Activated CD4-positive, alpha-beta T cell treated with anti-CD3 and anti-CD28 coated beads for 24 hours (primary cell): ENCODE measurements around the gene TMEM240.
"Not testable (repeated sequence)": the region's sequence is repeated elsewhere in the genome, so short reads cannot be mapped to it uniquely, and the experiment has no call there.

ENCODE experiments used
- DNase-seq, 2 donors: peaks; one replicate each; pipeline ENCODE4 v3.0.0-alpha.2; 2020; ENCODE audit warnings: low read depth in 2 of 2

TMEM240 gene

DNA sequence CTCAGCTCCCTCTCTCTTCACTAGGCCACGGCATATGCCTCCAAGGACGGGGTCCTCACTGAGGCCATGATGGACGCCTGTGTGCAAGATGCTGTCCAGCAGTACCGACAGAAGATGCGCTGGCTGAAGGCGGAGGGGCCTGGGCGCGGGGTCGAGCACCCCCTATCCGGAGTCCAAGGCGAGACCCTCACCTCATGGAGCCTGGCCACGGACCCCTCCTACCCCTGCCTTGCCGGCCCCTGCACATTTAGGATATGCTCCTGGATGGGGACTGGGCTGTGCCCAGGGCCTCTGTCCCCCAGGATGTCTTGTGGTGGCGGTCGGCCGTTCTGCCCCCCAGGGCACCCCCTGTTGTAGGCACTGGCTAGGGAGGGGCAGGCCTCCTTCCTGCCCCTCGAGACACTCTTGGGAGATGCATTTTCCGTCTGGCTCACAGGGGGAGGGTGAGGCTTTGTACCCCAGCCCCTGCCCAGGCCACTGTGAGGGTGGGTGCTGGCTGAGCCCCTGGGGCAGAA, 44.9 kb downstream of the TMEM240 start:
- not testable (repeated sequence) for DNase-seq

DNA sequence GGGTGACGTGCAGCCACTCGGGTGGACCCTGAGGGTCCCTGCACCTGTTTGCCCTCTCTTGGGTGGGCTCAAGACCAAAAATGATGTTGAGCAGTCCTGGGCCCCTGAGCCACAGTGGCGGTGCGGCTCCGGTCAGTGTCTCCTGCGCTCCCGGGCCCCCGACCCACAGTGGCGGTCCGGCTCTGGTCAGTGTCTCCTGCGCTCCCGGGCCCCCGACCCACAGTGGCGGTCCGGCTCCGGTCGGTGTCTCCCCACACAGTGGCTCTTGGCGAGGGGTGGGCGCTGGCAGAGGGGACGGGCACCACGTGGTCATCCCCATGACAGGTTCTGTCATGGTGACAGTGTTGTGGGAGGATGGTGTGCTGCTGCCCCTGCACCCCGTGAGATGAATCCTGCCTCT, 46.1 kb downstream of the TMEM240 start:
- not testable (repeated sequence) for DNase-seq

DNA sequence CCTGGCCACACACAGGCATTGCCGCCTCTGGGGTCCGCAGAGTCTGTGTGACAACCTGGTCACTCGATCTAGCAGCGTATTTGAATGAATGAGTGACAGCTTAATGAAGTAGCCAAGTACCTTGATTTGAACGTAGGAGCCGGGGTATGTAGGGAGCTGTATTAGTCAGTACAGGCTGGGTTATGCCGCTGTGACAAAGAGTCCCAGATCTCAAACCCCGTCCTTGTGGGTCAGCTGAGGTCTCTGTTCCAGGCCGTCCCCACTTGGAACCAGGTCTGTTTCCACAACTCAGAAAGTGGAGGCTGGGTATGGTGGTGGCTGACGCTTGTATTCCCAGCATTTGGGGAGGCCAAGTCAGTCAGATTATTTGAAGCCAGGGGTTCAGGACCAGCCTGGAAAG, 48.8 kb downstream of the TMEM240 start:
- no peak for DNase-seq

DNA sequence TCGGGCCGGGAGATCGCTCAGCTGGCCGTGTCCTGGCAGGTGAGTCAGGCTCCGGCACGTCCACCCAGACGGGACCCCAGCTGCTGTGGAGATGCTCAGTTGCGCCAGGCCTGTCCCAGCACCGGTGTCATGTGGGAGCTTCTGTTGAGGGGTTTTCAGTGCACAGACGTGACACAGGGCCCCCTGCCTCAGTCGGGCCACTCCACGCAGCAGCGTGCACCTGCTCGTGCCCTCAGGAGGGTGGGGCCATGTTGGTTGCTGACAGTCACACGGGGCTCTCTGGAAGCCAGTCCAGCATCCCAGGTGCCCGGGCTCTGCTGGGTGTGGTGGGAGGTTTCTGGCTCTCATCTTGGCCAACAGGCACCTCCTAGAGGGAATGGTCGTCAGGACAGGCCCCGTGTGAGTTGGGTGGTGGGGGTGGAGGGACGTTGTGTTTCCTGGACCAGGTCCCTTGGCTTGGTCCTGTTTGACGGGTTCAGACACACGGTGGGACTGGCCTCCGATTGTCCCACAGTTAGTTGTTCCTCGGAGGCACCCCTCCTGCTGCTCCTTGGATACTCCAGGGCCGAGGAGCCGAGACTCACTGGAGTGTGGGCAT, 49.7 kb downstream of the TMEM240 start:
- DNase-seq, result no peak

DNA sequence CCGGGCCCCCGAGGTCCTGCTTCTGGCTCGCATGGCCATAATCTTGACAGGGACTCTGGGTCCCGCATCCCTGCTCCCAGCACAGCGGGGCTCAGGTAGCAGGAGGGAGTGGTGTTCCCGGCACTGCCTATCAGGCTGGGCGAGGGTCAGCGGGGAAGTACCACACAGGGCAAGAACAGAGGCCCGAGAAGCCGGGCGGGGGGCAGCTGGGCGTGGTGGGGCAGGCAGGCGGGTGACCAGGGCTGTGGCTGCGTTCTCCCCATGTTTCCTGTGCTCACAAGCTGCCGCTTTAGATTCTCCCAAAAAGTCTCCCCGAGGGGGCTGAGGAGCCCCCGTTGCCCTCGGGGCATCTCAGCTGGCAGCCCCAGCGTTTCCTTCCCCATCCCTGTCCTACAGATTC, 50.6 kb downstream of the TMEM240 start:
- DNase-seq, result no peak

DNA sequence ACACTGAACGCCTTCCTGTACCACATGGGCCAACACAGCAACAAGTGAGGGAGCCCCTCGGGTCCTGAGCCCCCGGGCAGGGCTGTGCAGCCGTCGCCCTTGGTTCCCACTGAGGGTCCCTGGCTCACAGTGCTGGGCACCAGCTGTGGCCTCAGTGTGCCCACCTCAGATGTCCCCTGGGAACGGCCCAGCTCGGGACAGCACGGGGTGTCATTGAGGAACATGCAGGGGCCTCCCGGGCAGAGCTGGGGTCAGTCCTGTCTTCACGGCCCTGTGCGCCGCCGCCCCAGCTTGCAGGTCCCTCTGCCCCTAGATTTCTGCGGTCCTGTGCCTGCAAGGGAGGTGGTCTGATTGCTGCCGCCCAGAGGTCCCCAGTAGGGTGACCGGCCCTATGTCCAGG, 51.2 kb downstream of the TMEM240 start:
- DNase-seq, result no peak

DNA sequence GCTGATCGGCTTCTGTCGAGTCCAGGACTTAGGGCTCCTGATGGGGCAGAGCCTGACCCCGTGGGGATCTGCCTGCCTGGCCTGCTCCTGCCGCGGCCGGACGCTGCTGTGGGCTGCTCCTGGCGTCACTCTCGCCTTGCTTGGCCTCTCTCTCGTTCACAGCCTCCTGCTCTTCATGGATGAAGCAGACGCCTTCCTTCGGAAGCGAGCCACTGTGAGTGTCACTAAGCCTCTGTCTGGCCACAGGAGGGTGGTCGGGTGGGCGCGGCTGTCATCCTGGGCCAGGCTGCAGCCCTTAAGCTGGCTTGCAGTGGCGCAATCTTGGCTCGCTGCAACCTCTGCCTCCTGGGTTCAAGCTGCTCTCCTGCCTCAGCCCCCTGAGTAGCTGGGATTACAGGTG, 52.7 kb downstream of the TMEM240 start:
- DNase-seq, result no peak

DNA sequence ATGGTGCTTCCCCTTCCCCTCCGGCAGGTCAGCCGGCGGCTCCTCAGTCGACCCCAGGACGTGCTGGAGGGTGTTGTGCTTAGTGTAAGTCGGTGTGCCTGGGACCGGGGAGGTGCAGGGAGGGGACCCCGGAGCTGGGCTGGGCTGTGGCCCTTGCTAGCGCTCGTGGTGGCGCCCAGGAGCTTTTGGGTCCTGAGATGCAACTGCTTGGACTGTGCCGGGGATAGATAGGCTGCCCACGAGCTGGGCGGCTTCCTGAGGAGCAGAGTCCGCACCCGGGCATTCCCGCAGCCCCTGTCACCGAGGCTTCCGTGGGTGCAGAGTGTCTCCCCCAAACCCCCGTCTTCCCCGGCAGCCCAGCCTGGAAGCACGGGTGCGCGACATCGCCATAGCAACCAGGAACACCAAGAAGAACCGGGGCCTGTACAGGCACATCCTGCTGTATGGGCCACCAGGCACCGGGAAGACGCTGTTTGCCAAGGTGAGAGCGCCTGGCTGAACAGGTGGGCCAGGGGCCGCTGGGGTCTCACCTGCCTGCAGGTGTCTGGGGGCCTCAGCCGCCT, 54.6 kb downstream of the TMEM240 start:
- DNase-seq, result not testable (repeated sequence)

DNA sequence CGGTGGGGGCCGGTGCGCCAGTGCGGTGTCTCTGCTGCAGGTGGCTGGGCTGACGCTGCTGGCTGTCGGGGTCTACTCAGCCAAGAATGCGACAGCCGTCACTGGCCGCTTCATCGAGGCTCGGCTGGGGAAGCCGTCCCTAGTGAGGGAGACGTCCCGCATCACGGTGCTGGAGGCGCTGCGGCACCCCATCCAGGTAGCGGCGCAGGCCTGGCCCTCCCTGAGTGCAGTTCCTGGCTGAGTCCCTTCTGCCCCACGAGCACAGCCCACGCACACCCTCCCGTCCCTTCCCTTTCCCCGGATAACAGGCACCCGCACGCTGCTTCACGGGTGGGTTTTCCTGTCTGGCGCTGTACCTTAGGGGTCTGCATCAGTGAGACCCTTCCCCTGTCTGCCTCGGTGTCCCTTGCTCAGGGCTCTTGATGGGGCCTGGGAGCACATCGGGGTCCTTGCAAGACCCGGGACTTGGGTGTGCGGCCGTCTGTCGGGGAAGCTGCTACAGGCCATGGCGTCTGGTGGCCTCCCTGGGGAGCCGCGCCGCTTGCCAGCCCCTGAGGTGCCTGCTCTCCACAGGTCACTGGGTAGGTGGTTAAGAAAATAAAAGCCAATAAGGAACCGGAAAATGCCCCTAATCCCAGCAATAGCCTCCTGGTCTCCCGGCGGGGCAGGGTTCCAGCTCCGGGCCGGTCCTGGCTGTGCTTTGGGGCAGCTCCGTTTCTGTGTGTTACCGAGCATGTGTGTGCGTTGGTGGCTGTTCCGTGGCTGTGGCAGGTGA, 55.3 kb downstream of the TMEM240 start:
- DNase-seq, result not testable (repeated sequence)
